H1 (cell line): ENCODE measurements around the gene P3H4.

ENCODE experiments used
- ATF2 ChIP-seq: IDR thresholded peaks from 2 replicates; pipeline ENCODE4 v1.6.1; 2012; ENCODE audit warnings: low read length, inconsistent platforms
- ATF3 ChIP-seq: IDR thresholded peaks from 2 replicates; pipeline ENCODE4 v1.6.1; 2011; ENCODE audit warnings: low read depth, mild to moderate bottlenecking, low read length; ENCODE audit not compliant: insufficient read depth
- CREB1 ChIP-seq: IDR thresholded peaks from 2 replicates; pipeline ENCODE4 v1.6.1; 2012; ENCODE audit warnings: inconsistent platforms
- CTCF ChIP-seq, 3 experiments: IDR thresholded peaks; 1 replicate in 2 of 3; 2 replicates in 1 of 3; pipeline versions ENCODE4 v1.5.1 to v1.6.1; 2011; ENCODE audit warnings: low read length in 3 of 3, mild to moderate bottlenecking in 3 of 3, inconsistent platforms in 2 of 3, low read depth in 1 of 3, moderate library complexity in 1 of 3; ENCODE audit not compliant: insufficient read depth in 1 of 3; ENCODE audit errors: control extremely low read depth in 1 of 3
- EZH2 ChIP-seq: fragments of 200-600 bp; sonication (generic); IDR thresholded peaks from 2 replicates; pipeline ENCODE4 v1.7.1; 2012; ENCODE audit warnings: low read depth, mild to moderate bottlenecking, moderate library complexity, low read length, inconsistent platforms; ENCODE audit not compliant: severe bottlenecking
- JUN ChIP-seq: IDR thresholded peaks from 2 replicates; pipeline ENCODE4 v1.6.1; 2011; ENCODE audit warnings: low read depth, mild to moderate bottlenecking, improper control_type of control experiment, low read length
- MAX ChIP-seq: IDR thresholded peaks from 2 replicates; pipeline ENCODE4 v1.6.1; 2012; ENCODE audit warnings: inconsistent platforms
- POLR2A ChIP-seq, 2 experiments: IDR thresholded peaks; 1 replicate in 1 of 2; 2 replicates in 1 of 2; pipeline ENCODE4 v1.6.1; 2011; ENCODE audit warnings: low read depth in 2 of 2, low read length in 2 of 2, mild to moderate bottlenecking in 2 of 2; ENCODE audit errors: control extremely low read depth in 1 of 2
- POLR2AphosphoS5 ChIP-seq: IDR thresholded peaks from 2 replicates; pipeline ENCODE4 v1.6.1; 2011; ENCODE audit warnings: low read depth, low read length
- SAP30 ChIP-seq: fragments of 300-600 bp; sonication (generic); IDR thresholded peaks from 2 replicates; pipeline ENCODE4 v1.7.1; 2012; ENCODE audit warnings: low read length, moderate library complexity, mild to moderate bottlenecking, inconsistent platforms; ENCODE audit not compliant: insufficient read depth, insufficient replicate concordance
- SIRT6 ChIP-seq: IDR thresholded peaks from one replicate; pipeline ENCODE4 v1.7.1; 2012; ENCODE audit warnings: low read length, inconsistent platforms
- TAF7 ChIP-seq: optimal IDR thresholded peaks from 2 replicates; pipeline ENCODE3; 2011; ENCODE audit warnings: low read depth, mild to moderate bottlenecking, inconsistent platforms, low read length, moderate library complexity, borderline replicate concordance

- TF ChIP-seq JUN (no peak), POLR2A (IDR thresholded peaks at IDR 0.05; ENCODE audit: control extremely low read depth in 1 of 2, low read depth in 2 of 2, low read length in 2 of 2) (no peak), SAP30 (no peak), ATF3 (no peak), TAF7 (no peak), CTCF (IDR thresholded peaks at IDR 0.05; ENCODE audit: control extremely low read depth in 1 of 3, insufficient read depth in 1 of 3, low read depth in 1 of 3, low read length in 3 of 3) (no peak), MAX (no peak), EZH2 (no peak), CREB1 (no peak), POLR2AphosphoS5 (no peak), ATF2 (no peak), SIRT6 (no peak)
These were observed 2.4 kb upstream of the P3H4 start for GRCh38 chr17:41814195-41814594.
